Mesenchymal stem cell (in vitro differentiated cells and primary cell): ENCODE results near the gene ITPKC.

Experiments
- DNase-seq: peaks from one replicate; pipeline ENCODE4 v3.0.0-alpha.2; 2013
- H2AFZ ChIP-seq: one replicate; pipeline ENCODE4 v1.6.1; 2013; ENCODE audit warnings: low read depth, mild to moderate bottlenecking, control low read depth, inconsistent platforms, low read length, moderate library complexity
- H2AK5ac ChIP-seq: 2 replicates; pipeline ENCODE4 v1.6.1; 2013; ENCODE audit warnings: low read length, moderate library complexity, mild to moderate bottlenecking, inconsistent platforms; ENCODE audit not compliant: severe bottlenecking
- H2BK120ac ChIP-seq: one replicate; pipeline ENCODE4 v1.6.1; 2013; ENCODE audit warnings: low read depth, mild to moderate bottlenecking, inconsistent platforms, low read length, moderate library complexity
- H2BK12ac ChIP-seq, 2 experiments: one replicate each; pipeline ENCODE4 v1.6.1; 2013; ENCODE audit warnings: inconsistent platforms in 2 of 2, low read length in 2 of 2, mild to moderate bottlenecking in 2 of 2, moderate library complexity in 2 of 2, control low read depth in 1 of 2
- H2BK15ac ChIP-seq: one replicate; pipeline ENCODE4 v1.6.1; 2013; ENCODE audit warnings: mild to moderate bottlenecking, low read depth, inconsistent platforms; ENCODE audit not compliant: poor library complexity, severe bottlenecking
- H2BK5ac ChIP-seq: 2 replicates; pipeline ENCODE4 v1.6.1; 2013; ENCODE audit warnings: low read depth, mild to moderate bottlenecking, low read length, control low read depth, inconsistent platforms; ENCODE audit not compliant: poor library complexity, severe bottlenecking
- H3K14ac ChIP-seq, 2 experiments: one replicate each; pipeline ENCODE4 v1.6.1; 2013; ENCODE audit warnings: inconsistent platforms in 2 of 2, low read length in 2 of 2, control low read depth in 1 of 2, mild to moderate bottlenecking in 1 of 2, moderate library complexity in 1 of 2
- H3K18ac ChIP-seq, 2 experiments: one replicate each; pipeline ENCODE4 v1.6.1; 2013; ENCODE audit warnings: inconsistent platforms in 2 of 2, low read length in 2 of 2, control low read depth in 1 of 2, low read depth in 1 of 2, mild to moderate bottlenecking in 1 of 2
- H3K23ac ChIP-seq, 2 experiments: one replicate each; pipeline ENCODE4 v1.6.1; 2013; ENCODE audit warnings: inconsistent platforms in 2 of 2, low read length in 2 of 2, mild to moderate bottlenecking in 2 of 2, moderate library complexity in 2 of 2, control low read depth in 1 of 2
- H3K27ac ChIP-seq: 2 replicates; pipeline ENCODE4 v1.5.1; 2013; ENCODE audit warnings: mild to moderate bottlenecking, moderate library complexity, low read length, control low read depth, inconsistent platforms; ENCODE audit not compliant: poor library complexity, severe bottlenecking
- H3K27me3 ChIP-seq, 2 experiments: 2 replicates each; pipeline versions ENCODE4 v1.6.1 to v1.7.0; 2013; ENCODE audit warnings: low read length in 2 of 2, mild to moderate bottlenecking in 2 of 2, moderate library complexity in 2 of 2, control low read depth in 1 of 2, inconsistent platforms in 1 of 2; ENCODE audit not compliant: control insufficient read depth in 1 of 2, insufficient read depth in 1 of 2
- H3K36me3 ChIP-seq, 2 experiments: 2 replicates each; pipeline versions ENCODE4 v1.6.1 to v1.7.0; 2013; ENCODE audit warnings: low read length in 2 of 2, control low read depth in 1 of 2, inconsistent platforms in 1 of 2, low read depth in 1 of 2, mild to moderate bottlenecking in 1 of 2; ENCODE audit not compliant: insufficient read depth in 2 of 2, control insufficient read depth in 1 of 2
- H3K4ac ChIP-seq, 2 experiments: one replicate each; pipeline ENCODE4 v1.6.1; 2013; ENCODE audit warnings: inconsistent platforms in 2 of 2, low read length in 2 of 2, mild to moderate bottlenecking in 2 of 2, moderate library complexity in 2 of 2, control low read depth in 1 of 2, low read depth in 1 of 2
- H3K4me1 ChIP-seq: 2 replicates; pipeline ENCODE4 v1.6.1; 2013; ENCODE audit warnings: low read depth, low read length, control low read depth; ENCODE audit not compliant: control insufficient read depth, insufficient read depth
- H3K4me2 ChIP-seq: 2 replicates; pipeline ENCODE4 v1.6.1; 2013; ENCODE audit warnings: low read length, mild to moderate bottlenecking, inconsistent platforms; ENCODE audit not compliant: poor library complexity, severe bottlenecking
- H3K4me3 ChIP-seq, 2 experiments: 2 replicates each; pipeline versions ENCODE4 v1.5.1 to v1.7.0; 2013; ENCODE audit warnings: low read length in 2 of 2, mild to moderate bottlenecking in 2 of 2, control low read depth in 1 of 2, low read depth in 1 of 2; ENCODE audit not compliant: insufficient read depth in 1 of 2
- H3K79me1 ChIP-seq: replicated peaks from 2 replicates; pipeline ENCODE4 v1.6.1; 2013; ENCODE audit warnings: mild to moderate bottlenecking, control low read depth, low read length, inconsistent platforms; ENCODE audit not compliant: poor library complexity, severe bottlenecking
- H3K9ac ChIP-seq: 2 replicates; pipeline ENCODE4 v1.7.0; 2013; ENCODE audit warnings: mild to moderate bottlenecking, low read length, moderate library complexity
- H3K9me3 ChIP-seq: 2 replicates; pipeline ENCODE4 v1.7.0; 2013; ENCODE audit warnings: mild to moderate bottlenecking, low read length; ENCODE audit not compliant: control insufficient read depth
- H4K8ac ChIP-seq: one replicate; pipeline ENCODE4 v1.6.1; 2013; ENCODE audit warnings: inconsistent platforms, mild to moderate bottlenecking, low read length, moderate library complexity
- H4K91ac ChIP-seq: one replicate; pipeline ENCODE4 v1.6.1; 2013; ENCODE audit warnings: mild to moderate bottlenecking, low read length, inconsistent platforms
- WGBS: methylation state at CpG from one replicate; pipeline ENCODE4 v1.1.7; 2013; ENCODE audit warnings: mixed read lengths; 5-methylcytosine and 5-hydroxymethylcytosine counted together

Gene ITPKC

GRCh38 chr19:40692212-40692551, 24.7 kb upstream of the ITPKC start:
- H3K14ac ChIP-seq, result no peak overlapping the region
- no peak overlapping the region for H2BK120ac ChIP-seq
- peak overlapping the region; percentile 11 to 37 for H2BK12ac ChIP-seq
- peaks cover 31 to 52% of the 10 kb centered on the region in 2 experiments for H3K36me3 ChIP-seq
- no peak overlapping the region for H3K4ac ChIP-seq
- no peak overlapping the region for H3K4me2 ChIP-seq
- DNase-seq, result no peak
- H3K27ac ChIP-seq, result no peak overlapping the region
- WGBS, result 90% methylated on average over 11 of the region's 14 CpGs
- H2BK15ac ChIP-seq, result no peak overlapping the region
- no peak overlapping the region for H2AFZ ChIP-seq
- peak overlapping the region; percentile 62 for H4K91ac ChIP-seq
- H3K4me3 ChIP-seq, result peak overlapping the region in 1 of 2 experiments; percentile 19
- H3K9me3 ChIP-seq, result no peaks in the 10 kb centered on the region
- H3K4me1 ChIP-seq, result peaks cover 24% of the 10 kb centered on the region
- no peak overlapping the region for H3K23ac ChIP-seq
- H2BK5ac ChIP-seq, result no peak overlapping the region
- H3K18ac ChIP-seq, result no peak overlapping the region
- H2AK5ac ChIP-seq, result no peak overlapping the region
- H3K9ac ChIP-seq, result no peak overlapping the region
- no peaks in the 10 kb centered on the region for H3K27me3 ChIP-seq
- H3K79me1 ChIP-seq, result peaks cover 14% of the 10 kb centered on the region
- no peak overlapping the region for H4K8ac ChIP-seq

- Histone ChIP-seq H3K4me2 (no peak overlapping the region), H2AFZ (no peak overlapping the region), H4K8ac (no peak overlapping the region), H2BK5ac (no peak overlapping the region), H3K27me3 (no peaks in the 10 kb centered on the region), H2BK15ac (no peak overlapping the region), H3K18ac (no peak overlapping the region), H2BK120ac (no peak overlapping the region), H3K36me3 (peaks cover 31 to 51% of the 10 kb centered on the region in 2 experiments), H3K4ac (no peak overlapping the region), H3K23ac (no peak overlapping the region), H3K27ac (no peak overlapping the region), H3K14ac (no peak overlapping the region), H3K4me1 (peaks cover 20% of the 10 kb centered on the region), H3K79me1 (peaks cover 7% of the 10 kb centered on the region), H3K4me3 (peak overlapping the region in 1 of 2 experiments; percentile 4), H3K9me3 (no peaks in the 10 kb centered on the region), H2BK12ac (no peak overlapping the region), H2AK5ac (no peak overlapping the region), H3K9ac (no peak overlapping the region), H4K91ac (no peak overlapping the region)
- 95% methylated on average over 9 of the region's 11 CpGs for WGBS
- DNase-seq, result no peak
Measured at GRCh38 chr19:40693150-40693788, 23.6 kb upstream of the ITPKC start.

GRCh38 chr19:40693896-40694295, 23.0 kb upstream of the ITPKC start:
- Histone ChIP-seq H4K91ac (no peak overlapping the region), H3K23ac (no peak overlapping the region), H2AK5ac (no peak overlapping the region), H3K4me2 (no peak overlapping the region), H3K36me3 (peaks cover 31 to 54% of the 10 kb centered on the region in 2 experiments), H3K4me1 (peaks cover 19% of the 10 kb centered on the region), H3K9ac (no peak overlapping the region), H3K27me3 (no peaks in the 10 kb centered on the region), H3K27ac (no peak overlapping the region), H3K14ac (no peak overlapping the region), H3K79me1 (peaks cover 5% of the 10 kb centered on the region), H4K8ac (no peak overlapping the region), H2BK12ac (no peak overlapping the region), H2BK15ac (no peak overlapping the region), H3K4ac (no peak overlapping the region), H2AFZ (no peak overlapping the region), H3K18ac (no peak overlapping the region), H3K9me3 (no peaks in the 10 kb centered on the region), H2BK5ac (no peak overlapping the region), H3K4me3 (no peak overlapping the region), H2BK120ac (no peak overlapping the region)
- DNase-seq, result no peak
- 88% methylated on average over 3 of the region's 4 CpGs for WGBS

- H3K4ac ChIP-seq, result no peak overlapping the region
- no peak overlapping the region for H3K23ac ChIP-seq
- no peak overlapping the region for H2AK5ac ChIP-seq
- DNase-seq, result no peak
- WGBS, result 89% methylated on average over 3 of the region's 5 CpGs
- H3K18ac ChIP-seq, result no peak overlapping the region
- no peak overlapping the region for H2BK12ac ChIP-seq
- no peaks in the 10 kb centered on the region for H3K9me3 ChIP-seq
- no peak overlapping the region for H2BK15ac ChIP-seq
- H3K4me1 ChIP-seq, result peaks cover 14% of the 10 kb centered on the region
- peaks cover 46 to 70% of the 10 kb centered on the region in 2 experiments for H3K36me3 ChIP-seq
- no peak overlapping the region for H3K14ac ChIP-seq
- H3K9ac ChIP-seq, result no peak overlapping the region
- H2AFZ ChIP-seq, result no peak overlapping the region
- H3K79me1 ChIP-seq, result no peaks in the 10 kb centered on the region
- no peak overlapping the region for H4K8ac ChIP-seq
- no peak overlapping the region for H3K4me3 ChIP-seq
- no peaks in the 10 kb centered on the region for H3K27me3 ChIP-seq
- H2BK5ac ChIP-seq, result no peak overlapping the region
- no peak overlapping the region for H4K91ac ChIP-seq
- no peak overlapping the region for H3K27ac ChIP-seq
- no peak overlapping the region for H3K4me2 ChIP-seq
- H2BK120ac ChIP-seq, result no peak overlapping the region
Measured at GRCh38 chr19:40695881-40696280, 21.0 kb upstream of the ITPKC start.
